Measurements from ENCODE around the gene MRPL55. TPM values are rescaled to one million over a fixed set of nuclear protein-coding genes. Genes with fewer than 3 reads are reported as not detected.
A peak's percentile ranks its signal among the peaks of the same experiment; 100 is the strongest.

The MRPL55 gene
- total RNA-seq, 1 donor: 51.4 TPM

DNA sequence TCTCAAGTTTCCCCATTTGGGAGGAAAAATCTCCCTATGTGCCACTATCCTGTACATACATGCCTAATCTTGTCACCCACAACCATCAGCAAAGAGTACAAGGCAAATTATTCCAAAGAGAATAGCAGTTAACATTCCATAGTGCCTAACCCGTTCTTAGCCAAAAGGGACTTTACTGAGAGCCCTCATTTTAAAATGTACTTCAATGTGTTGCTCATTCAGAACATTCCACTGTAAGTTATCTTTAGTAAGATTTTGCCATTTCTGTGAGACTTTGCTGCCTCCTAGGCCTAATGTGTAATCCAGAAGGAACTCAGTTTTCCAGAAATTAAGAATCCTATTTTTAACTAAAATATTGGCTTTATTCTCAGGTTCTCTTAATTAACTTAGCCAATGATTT is 11.3 kb upstream of the MRPL55 start:
- Histone ChIP-seq H3K4me2 (ENCODE audit: insufficient read depth, low read length) (no peak overlapping the region), H4K20me1 (ENCODE audit: insufficient read depth, low read length) (no peaks in the 10 kb centered on the region), H3K36me3 (ENCODE audit: insufficient read depth, low read length) (no peaks in the 10 kb centered on the region), H3K27ac (ENCODE audit: low read depth, low read length) (peak overlapping the region; percentile 66), H3K9me3 (ENCODE audit: low read depth, low read length) (no peaks in the 10 kb centered on the region), H3K27me3 (ENCODE audit: insufficient read depth, low read length) (peaks cover 13% of the 10 kb centered on the region), H3K4me3 (ENCODE audit: insufficient read depth, low read length) (no peak overlapping the region), H3K79me2 (ENCODE audit: insufficient read depth, low read length) (no peaks in the 10 kb centered on the region), H2AFZ (ENCODE audit: low read length) (no peak overlapping the region), H3K4me1 (ENCODE audit: insufficient read depth, low read length) (peaks cover 5% of the 10 kb centered on the region)
- DNase-seq (ENCODE audit: insufficient read length, low spot score, missing footprints): no peak
- TF ChIP-seq, protein P1, sequence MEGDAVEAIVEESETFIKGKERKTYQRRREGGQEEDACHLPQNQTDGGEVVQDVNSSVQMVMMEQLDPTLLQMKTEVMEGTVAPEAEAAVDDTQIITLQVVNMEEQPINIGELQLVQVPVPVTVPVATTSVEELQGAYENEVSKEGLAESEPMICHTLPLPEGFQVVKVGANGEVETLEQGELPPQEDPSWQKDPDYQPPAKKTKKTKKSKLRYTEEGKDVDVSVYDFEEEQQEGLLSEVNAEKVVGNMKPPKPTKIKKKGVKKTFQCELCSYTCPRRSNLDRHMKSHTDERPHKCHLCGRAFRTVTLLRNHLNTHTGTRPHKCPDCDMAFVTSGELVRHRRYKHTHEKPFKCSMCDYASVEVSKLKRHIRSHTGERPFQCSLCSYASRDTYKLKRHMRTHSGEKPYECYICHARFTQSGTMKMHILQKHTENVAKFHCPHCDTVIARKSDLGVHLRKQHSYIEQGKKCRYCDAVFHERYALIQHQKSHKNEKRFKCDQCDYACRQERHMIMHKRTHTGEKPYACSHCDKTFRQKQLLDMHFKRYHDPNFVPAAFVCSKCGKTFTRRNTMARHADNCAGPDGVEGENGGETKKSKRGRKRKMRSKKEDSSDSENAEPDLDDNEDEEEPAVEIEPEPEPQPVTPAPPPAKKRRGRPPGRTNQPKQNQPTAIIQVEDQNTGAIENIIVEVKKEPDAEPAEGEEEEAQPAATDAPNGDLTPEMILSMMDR (IDR thresholded peaks at IDR 0.05; ENCODE audit: extremely low read depth, low read depth, low read length): no peak

GRCh38 chr1:228118040-228118439 is 8.9 kb upstream of the MRPL55 start:
- no peak for DNase-seq (ENCODE audit: insufficient read length, low spot score, missing footprints)
- H3K4me3 ChIP-seq (ENCODE audit: insufficient read depth, low read length): no peak overlapping the region
- no peaks in the 10 kb centered on the region for H3K36me3 ChIP-seq (ENCODE audit: insufficient read depth, low read length)
- peaks cover 5% of the 10 kb centered on the region for H3K4me1 ChIP-seq (ENCODE audit: insufficient read depth, low read length)
- H3K9me3 ChIP-seq (ENCODE audit: low read depth, low read length): no peaks in the 10 kb centered on the region
- H3K27ac ChIP-seq (ENCODE audit: low read depth, low read length): no peak overlapping the region
- peaks cover 7% of the 10 kb centered on the region for H3K27me3 ChIP-seq (ENCODE audit: insufficient read depth, low read length)
- H3K79me2 ChIP-seq (ENCODE audit: insufficient read depth, low read length): no peaks in the 10 kb centered on the region
- no peak overlapping the region for H3K4me2 ChIP-seq (ENCODE audit: insufficient read depth, low read length)
- no peaks in the 10 kb centered on the region for H4K20me1 ChIP-seq (ENCODE audit: insufficient read depth, low read length)
- TF ChIP-seq, protein P1 (IDR thresholded peaks at IDR 0.05; ENCODE audit: extremely low read depth, low read depth, low read length): no peak
- no peak overlapping the region for H2AFZ ChIP-seq (ENCODE audit: low read length)

DNA sequence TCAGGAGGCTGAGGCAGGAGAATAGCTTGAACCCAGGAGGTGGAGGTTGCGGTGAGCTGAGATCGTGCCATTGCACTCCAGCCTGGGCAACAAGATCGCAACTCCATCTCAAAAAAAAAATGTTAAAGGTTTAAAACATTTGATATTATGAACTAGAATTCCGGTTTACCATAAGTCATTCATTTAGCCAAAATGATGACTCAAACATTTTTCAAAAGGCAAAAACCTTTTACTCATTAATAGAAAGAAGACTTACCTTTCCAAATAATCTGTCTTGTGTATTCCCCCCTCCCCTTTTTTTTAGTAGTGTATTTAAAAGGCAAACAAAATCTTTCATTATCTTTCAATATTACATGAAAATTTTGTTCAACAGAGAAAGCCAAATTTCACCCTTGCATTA is 8.2 kb upstream of the MRPL55 start:
- Histone ChIP-seq H3K27ac (ENCODE audit: low read depth, low read length) (no peak overlapping the region), H3K4me2 (ENCODE audit: insufficient read depth, low read length) (no peak overlapping the region), H3K36me3 (ENCODE audit: insufficient read depth, low read length) (no peaks in the 10 kb centered on the region), H3K27me3 (ENCODE audit: insufficient read depth, low read length) (no peaks in the 10 kb centered on the region), H3K4me3 (ENCODE audit: insufficient read depth, low read length) (no peak overlapping the region), H4K20me1 (ENCODE audit: insufficient read depth, low read length) (no peaks in the 10 kb centered on the region), H2AFZ (ENCODE audit: low read length) (no peak overlapping the region), H3K79me2 (ENCODE audit: insufficient read depth, low read length) (no peaks in the 10 kb centered on the region), H3K4me1 (ENCODE audit: insufficient read depth, low read length) (peaks cover 5% of the 10 kb centered on the region), H3K9me3 (ENCODE audit: low read depth, low read length) (no peaks in the 10 kb centered on the region)
- DNase-seq (ENCODE audit: insufficient read length, low spot score, missing footprints): no peak
- TF ChIP-seq, protein P1 (IDR thresholded peaks at IDR 0.05; ENCODE audit: extremely low read depth, low read depth, low read length): no peak

- H3K27me3 ChIP-seq (ENCODE audit: insufficient read depth, low read length): no peaks in the 10 kb centered on the region
- no peak overlapping the region for H3K4me2 ChIP-seq (ENCODE audit: insufficient read depth, low read length)
- no peaks in the 10 kb centered on the region for H3K36me3 ChIP-seq (ENCODE audit: insufficient read depth, low read length)
- no peak overlapping the region for H3K4me3 ChIP-seq (ENCODE audit: insufficient read depth, low read length)
- no peaks in the 10 kb centered on the region for H4K20me1 ChIP-seq (ENCODE audit: insufficient read depth, low read length)
- no peak overlapping the region for H2AFZ ChIP-seq (ENCODE audit: low read length)
- TF ChIP-seq, protein P1 (IDR thresholded peaks at IDR 0.05; ENCODE audit: extremely low read depth, low read depth, low read length): no peak
- H3K9me3 ChIP-seq (ENCODE audit: low read depth, low read length): no peaks in the 10 kb centered on the region
- no peak for DNase-seq (ENCODE audit: insufficient read length, low spot score, missing footprints)
- no peak overlapping the region for H3K27ac ChIP-seq (ENCODE audit: low read depth, low read length)
- peaks cover 6% of the 10 kb centered on the region for H3K4me1 ChIP-seq (ENCODE audit: insufficient read depth, low read length)
- peaks cover 7% of the 10 kb centered on the region for H3K79me2 ChIP-seq (ENCODE audit: insufficient read depth, low read length)
These were observed 5.7 kb upstream of the MRPL55 start for GRCh38 chr1:228114827-228115226.

All from osteoblast (primary cell).